LNCaP clone FGC (cell line): Measurements from ENCODE around the gene UTF1.

ENCODE experiments used
- DNase-seq: peaks from one replicate; pipeline ENCODE4 v3.0.0-alpha.2; 2011; ENCODE audit warnings: low read depth
- H3K4me3 ChIP-seq: 2 replicates; pipeline ENCODE4 v1.5.1; 2011; ENCODE audit warnings: mild to moderate bottlenecking, low read depth, low read length, control low read depth
- CTCF ChIP-seq: IDR thresholded peaks from 2 replicates; pipeline ENCODE4 v1.5.1; 2012; ENCODE audit warnings: mild to moderate bottlenecking; ENCODE audit not compliant: control insufficient read depth, insufficient read depth; ENCODE audit errors: extremely low read depth

The UTF1 gene

GRCh38 chr10:133210398-133211140 is 19.4 kb upstream of the UTF1 start:
- no peak for TF ChIP-seq CTCF
- no peak for DNase-seq
- H3K4me3 ChIP-seq: no peak overlapping the region

- no peak for DNase-seq
- TF ChIP-seq CTCF: no peak
- no peak overlapping the region for H3K4me3 ChIP-seq
Measured at GRCh38 chr10:133211141-133211830, 18.7 kb upstream of the UTF1 start.

- no peak for DNase-seq
- no peak for TF ChIP-seq CTCF
- no peak overlapping the region for H3K4me3 ChIP-seq
Measured at GRCh38 chr10:133211959-133212852, 17.8 kb upstream of the UTF1 start.

- no peak for DNase-seq
- no peak for TF ChIP-seq CTCF
- H3K4me3 ChIP-seq: no peak overlapping the region
Measured at GRCh38 chr10:133212853-133213494, 17.0 kb upstream of the UTF1 start.

- TF ChIP-seq CTCF: no peak
- H3K4me3 ChIP-seq: no peak overlapping the region
- DNase-seq: no peak
Measured at GRCh38 chr10:133213641-133214467, 16.2 kb upstream of the UTF1 start.
